ENCODE measurements around the gene ISG20.

The ISG20 gene

GRCh38 chr15:88690331-88690730 is 51.5 kb downstream of the ISG20 start:
- DNase-seq (ENCODE audit: extremely low read depth, low read depth) = no peak
- TF ChIP-seq, protein P1, sequence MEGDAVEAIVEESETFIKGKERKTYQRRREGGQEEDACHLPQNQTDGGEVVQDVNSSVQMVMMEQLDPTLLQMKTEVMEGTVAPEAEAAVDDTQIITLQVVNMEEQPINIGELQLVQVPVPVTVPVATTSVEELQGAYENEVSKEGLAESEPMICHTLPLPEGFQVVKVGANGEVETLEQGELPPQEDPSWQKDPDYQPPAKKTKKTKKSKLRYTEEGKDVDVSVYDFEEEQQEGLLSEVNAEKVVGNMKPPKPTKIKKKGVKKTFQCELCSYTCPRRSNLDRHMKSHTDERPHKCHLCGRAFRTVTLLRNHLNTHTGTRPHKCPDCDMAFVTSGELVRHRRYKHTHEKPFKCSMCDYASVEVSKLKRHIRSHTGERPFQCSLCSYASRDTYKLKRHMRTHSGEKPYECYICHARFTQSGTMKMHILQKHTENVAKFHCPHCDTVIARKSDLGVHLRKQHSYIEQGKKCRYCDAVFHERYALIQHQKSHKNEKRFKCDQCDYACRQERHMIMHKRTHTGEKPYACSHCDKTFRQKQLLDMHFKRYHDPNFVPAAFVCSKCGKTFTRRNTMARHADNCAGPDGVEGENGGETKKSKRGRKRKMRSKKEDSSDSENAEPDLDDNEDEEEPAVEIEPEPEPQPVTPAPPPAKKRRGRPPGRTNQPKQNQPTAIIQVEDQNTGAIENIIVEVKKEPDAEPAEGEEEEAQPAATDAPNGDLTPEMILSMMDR (IDR thresholded peaks at IDR 0.05; ENCODE audit: low read depth, low read length, missing control alignments) = no peak
- no peak overlapping the region for H3K4me3 ChIP-seq (replicated peaks; ENCODE audit: low read depth, low read length)

GRCh38 chr15:88693191-88693590 is 54.4 kb downstream of the ISG20 start:
- H3K4me3 ChIP-seq (replicated peaks; ENCODE audit: low read depth, low read length) = no peak overlapping the region
- TF ChIP-seq, protein P1 (IDR thresholded peaks at IDR 0.05; ENCODE audit: low read depth, low read length, missing control alignments) = no peak
- no peak for DNase-seq (ENCODE audit: extremely low read depth, low read depth)

DNA sequence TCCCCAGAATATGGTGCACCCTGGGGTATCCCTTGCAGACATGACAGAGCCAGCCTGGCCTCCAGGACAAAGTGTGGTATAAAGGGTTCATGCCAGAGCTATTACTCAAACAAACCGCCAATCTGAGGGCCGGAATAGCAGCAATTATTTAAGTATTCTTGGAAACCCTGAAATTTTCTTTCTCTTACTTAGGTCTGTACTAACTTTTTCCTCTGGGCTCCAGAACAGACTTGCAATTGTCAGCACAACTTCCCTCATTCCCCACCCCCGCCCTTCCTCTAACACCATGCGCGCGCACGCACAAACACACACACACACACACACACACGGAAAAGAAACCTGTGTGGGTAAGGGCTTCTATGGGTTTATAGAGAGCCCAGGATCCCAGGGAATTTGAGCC is 56.3 kb downstream of the ISG20 start:
- no peak overlapping the region for H3K4me3 ChIP-seq (replicated peaks; ENCODE audit: low read depth, low read length)
- DNase-seq (ENCODE audit: extremely low read depth, low read depth) = no peak
- TF ChIP-seq, protein P1 (IDR thresholded peaks at IDR 0.05; ENCODE audit: low read depth, low read length, missing control alignments) = no peak

- no peak for DNase-seq (ENCODE audit: extremely low read depth, low read depth)
- TF ChIP-seq, protein P1 (IDR thresholded peaks at IDR 0.05; ENCODE audit: low read depth, low read length, missing control alignments) = no peak
- H3K4me3 ChIP-seq (replicated peaks; ENCODE audit: low read depth, low read length) = no peak overlapping the region
Measured at GRCh38 chr15:88695691-88696251, 57.0 kb downstream of the ISG20 start.

- DNase-seq (ENCODE audit: extremely low read depth, low read depth) = no peak
- TF ChIP-seq, protein P1 (IDR thresholded peaks at IDR 0.05; ENCODE audit: low read depth, low read length, missing control alignments) = no peak
- H3K4me3 ChIP-seq (replicated peaks; ENCODE audit: low read depth, low read length) = no peak overlapping the region
Measured at GRCh38 chr15:88696254-88696653, 57.4 kb downstream of the ISG20 start.

DNA sequence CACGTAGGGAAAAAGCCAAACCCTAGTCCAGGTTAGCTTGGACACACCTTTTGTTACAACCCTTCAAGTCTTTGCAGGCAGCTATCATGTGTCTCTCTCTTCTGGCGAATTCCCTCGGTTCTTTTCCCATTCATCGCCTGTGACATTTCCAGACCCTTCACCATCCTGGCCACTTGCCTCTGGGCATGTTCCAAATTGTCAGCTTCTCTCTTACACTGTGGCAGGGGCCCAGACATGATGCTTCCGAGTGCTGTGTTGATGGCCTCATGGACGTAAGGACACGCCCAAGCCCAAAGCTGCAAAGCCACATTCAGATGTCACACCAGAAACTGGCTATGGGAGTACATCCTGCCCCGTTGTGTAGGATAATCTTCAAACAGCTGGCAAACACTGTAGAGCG is 58.5 kb downstream of the ISG20 start:
- TF ChIP-seq, protein P1 (IDR thresholded peaks at IDR 0.05; ENCODE audit: low read depth, low read length, missing control alignments) = no peak
- no peak overlapping the region for H3K4me3 ChIP-seq (replicated peaks; ENCODE audit: low read depth, low read length)
- no peak for DNase-seq (ENCODE audit: extremely low read depth, low read depth)

- no peak for DNase-seq (ENCODE audit: extremely low read depth, low read depth)
- H3K4me3 ChIP-seq (replicated peaks; ENCODE audit: low read depth, low read length) = no peak overlapping the region
- TF ChIP-seq, protein P1 (IDR thresholded peaks at IDR 0.05; ENCODE audit: low read depth, low read length, missing control alignments) = no peak
Measured at GRCh38 chr15:88699861-88700260, 61.0 kb downstream of the ISG20 start.

Measured in HFF-Myc (cell line).